Measurements from ENCODE around the gene TMEM187. TPM values are rescaled to one million over a fixed set of nuclear protein-coding genes. Genes with fewer than 3 reads are reported as not detected.

TMEM187 gene, protein sequence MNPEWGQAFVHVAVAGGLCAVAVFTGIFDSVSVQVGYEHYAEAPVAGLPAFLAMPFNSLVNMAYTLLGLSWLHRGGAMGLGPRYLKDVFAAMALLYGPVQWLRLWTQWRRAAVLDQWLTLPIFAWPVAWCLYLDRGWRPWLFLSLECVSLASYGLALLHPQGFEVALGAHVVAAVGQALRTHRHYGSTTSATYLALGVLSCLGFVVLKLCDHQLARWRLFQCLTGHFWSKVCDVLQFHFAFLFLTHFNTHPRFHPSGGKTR
- total RNA-seq (2022; extraction: Qiagen RNA extraction), result 4.0 to 6.5 TPM (median 4.7 TPM) in 5 replicates

DNA sequence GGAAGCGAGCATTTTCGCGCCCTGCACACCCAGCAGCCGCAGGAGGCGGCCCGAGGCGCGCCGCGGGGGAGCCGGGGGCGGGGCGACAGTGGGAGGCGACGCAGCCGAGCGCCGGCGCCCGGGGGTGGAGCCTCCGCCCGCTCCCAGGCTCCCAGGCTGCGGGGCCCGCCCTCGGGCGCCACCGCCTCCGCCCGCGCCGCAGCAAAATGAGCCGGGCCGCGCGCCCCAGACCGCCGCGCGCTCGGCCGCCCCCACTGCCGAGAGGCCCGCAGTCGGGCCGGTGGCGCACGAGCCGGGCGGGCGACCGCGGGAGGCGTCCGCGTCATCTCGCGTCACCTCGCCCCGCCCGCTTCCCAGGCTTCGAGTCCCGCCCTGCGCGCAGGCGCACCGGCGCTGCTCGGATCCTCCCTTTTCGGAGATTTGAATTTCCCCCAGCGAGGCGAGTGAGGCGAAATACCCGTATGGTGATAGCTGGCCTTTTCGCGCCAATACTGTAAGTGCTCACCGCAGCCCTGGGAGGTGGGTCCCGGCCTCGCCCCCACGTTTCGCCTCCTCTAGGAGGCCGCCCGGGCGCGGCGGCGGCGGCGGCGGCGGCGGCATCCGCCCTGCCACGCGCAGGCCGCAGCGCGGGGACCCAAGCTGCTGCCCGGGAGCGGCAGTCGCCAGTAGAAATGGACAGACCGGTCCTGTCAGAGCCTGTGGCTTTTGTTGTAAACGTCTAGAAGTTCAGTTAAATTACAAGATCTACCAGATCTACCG, at the start of gene TMEM187:
Gene TMEM187 (plus strand): TSS at position 387 of the 759 bp plus-strand sequence. CDS start 9,309 bp downstream, outside the sequence.

DNA sequence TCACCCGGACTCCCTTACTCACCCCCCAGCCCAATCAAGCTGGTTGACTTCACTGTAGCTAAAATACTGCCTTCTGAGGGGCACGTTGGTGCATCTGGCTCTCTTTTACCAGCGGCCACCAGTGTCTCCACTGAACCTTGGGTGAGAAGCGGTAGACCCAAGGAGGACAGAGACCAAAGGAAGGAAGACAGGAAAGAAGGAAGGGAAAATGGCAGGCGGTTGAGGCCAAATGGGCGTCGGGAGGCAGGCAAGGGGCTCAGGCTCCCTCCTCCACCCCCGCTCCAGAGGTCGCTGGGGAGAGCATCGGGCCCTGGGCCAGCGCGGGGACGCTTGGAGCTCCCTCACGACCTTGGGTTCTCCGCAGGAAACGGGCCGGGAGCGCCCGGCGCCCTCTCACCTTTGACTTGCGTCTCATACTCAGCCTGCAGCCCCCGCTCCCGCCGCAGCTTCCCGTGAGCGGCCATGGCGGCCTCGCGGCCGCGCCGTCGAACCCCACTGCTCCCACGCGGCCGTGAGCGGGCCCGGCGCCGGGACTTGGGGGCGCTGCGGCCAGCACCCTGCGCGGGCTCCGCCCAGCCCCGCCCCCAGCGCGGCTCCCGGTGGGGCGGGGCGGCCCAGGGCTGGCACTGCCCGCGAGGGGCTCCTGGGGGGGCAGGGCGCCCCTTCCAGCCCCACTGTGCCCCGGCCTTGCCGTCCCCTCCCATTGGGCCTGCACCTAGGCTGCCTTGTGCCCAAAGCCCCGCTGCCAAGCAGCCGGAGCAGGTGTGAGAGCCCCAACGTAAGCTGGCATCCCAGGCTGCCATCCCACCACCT, 46.6 kb upstream of the TMEM187 start, which contains the start of gene ARHGAP4:
Gene ARHGAP4 (minus strand): TSS at position 526 of the 813 bp plus-strand sequence. CDS start 62 bp downstream, at position 464.

DNA sequence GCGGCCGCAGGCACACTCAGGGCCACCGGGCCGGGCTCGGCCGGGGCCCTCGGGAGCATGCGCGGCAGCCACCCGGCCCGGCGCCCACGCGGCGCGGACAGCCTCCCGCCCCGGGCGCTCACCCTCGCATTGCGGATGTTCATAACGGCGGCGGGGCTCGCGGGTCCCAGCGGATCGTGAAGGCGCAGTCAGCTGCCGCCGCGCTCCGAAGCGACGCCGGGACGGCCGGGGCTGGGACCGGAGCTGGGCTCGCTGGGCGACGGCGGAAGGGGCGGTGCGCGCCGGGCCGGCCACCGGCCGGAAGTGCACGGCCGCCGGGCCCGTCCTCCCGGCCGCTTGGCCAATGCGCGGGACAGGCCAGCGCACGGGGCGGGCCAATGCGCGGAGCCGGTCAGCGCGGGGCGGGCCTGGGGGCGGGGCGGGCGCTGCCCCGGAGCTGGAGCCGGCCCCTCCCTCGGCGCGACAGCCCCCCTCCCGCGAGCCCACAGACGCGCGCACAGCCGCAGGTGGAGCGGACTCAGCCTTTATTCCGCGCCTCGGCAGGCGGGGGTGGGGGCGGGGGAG, 37.7 kb upstream of the TMEM187 start, which contains the start of gene NAA10:
Gene NAA10 (minus strand): TSS at position 276 of the 564 bp plus-strand sequence. CDS start 133 bp downstream, at position 143.

DNA sequence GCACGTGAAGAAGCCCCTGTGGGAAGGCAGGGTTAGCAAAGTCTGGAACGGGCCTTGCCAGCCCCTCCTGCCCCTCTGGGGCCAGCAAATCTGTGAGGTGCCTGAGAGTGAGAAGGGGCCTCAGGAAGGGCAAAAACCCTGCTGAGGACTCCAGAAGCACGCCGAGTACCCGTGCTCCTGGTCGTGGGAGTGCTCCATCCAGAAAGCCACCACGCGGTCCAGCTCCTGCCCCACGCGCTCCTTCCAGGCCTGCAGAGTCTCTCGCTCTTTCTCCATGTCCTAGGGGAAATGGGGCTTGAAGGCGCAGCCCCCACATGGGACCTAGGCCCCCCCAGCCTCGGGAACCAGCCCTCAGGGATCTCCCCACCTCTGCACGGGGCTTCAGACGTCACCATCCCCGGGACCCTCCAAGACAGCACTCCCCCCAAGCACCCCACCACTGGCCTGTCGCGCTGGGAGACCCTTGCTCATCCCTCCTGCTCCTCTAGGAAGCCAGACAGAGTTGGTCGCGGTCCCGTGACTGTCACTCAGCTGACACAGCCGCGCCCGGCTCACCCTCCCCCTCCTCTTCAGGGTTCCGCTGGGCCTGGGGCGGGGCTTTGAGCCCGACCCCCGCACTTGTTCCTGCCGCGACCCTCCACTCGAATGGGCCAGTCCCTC, 28.3 kb upstream of the TMEM187 start, which contains the start of gene RENBP:
Gene RENBP (minus strand): TSS at position 504 of the 660 bp plus-strand sequence. CDS start 33 bp downstream, at position 471.

DNA sequence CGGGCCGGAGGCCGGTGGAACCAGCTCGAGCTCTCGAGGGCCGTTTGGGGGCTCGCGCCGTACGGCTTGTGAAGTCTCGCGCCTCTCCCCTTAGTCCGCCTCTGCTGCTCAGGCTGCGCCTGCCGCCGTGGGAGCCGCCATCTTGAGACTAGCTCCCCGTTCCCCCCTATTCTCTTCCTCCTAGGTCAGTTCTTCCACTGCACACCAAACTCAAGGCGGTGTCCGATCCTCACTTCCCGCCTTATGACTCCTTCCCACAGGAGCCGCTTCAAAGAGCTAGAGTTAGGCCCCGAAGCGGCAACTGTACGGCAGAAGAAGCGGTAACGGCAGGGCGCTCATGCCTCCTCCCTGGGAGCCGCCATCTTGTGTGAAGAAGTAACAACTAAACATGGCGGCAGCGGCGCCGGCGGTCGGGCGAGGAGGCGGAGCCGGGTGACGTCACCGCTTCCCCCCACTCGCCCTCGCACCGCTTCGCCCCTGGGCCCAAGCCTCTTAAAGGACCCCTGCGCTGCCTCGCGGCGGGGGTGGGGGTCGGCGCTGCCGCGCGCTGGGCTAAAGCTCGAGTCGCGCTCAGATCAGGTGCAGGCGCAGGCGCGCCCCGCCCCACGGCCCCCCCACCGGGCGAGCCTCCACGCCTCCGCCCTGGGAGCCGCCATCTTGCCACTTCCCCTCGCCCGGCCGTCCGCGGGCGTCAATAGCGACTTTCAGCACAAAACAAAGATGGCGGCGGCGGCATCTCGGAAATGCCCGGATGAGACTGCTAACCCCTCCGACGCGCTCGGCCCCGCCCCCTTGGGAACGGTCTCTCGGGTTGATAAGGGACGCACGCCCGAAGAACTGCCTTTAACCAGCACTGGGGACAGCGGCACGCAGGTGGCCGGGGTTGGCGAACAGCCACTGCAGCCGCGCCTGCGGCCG, 845 bp upstream of the TMEM187 start, which contains the start of gene HCFC1:
Gene HCFC1 (minus strand): TSS at position 369 of the 918 bp plus-strand sequence. CDS start 978 bp downstream, outside the sequence.

DNA sequence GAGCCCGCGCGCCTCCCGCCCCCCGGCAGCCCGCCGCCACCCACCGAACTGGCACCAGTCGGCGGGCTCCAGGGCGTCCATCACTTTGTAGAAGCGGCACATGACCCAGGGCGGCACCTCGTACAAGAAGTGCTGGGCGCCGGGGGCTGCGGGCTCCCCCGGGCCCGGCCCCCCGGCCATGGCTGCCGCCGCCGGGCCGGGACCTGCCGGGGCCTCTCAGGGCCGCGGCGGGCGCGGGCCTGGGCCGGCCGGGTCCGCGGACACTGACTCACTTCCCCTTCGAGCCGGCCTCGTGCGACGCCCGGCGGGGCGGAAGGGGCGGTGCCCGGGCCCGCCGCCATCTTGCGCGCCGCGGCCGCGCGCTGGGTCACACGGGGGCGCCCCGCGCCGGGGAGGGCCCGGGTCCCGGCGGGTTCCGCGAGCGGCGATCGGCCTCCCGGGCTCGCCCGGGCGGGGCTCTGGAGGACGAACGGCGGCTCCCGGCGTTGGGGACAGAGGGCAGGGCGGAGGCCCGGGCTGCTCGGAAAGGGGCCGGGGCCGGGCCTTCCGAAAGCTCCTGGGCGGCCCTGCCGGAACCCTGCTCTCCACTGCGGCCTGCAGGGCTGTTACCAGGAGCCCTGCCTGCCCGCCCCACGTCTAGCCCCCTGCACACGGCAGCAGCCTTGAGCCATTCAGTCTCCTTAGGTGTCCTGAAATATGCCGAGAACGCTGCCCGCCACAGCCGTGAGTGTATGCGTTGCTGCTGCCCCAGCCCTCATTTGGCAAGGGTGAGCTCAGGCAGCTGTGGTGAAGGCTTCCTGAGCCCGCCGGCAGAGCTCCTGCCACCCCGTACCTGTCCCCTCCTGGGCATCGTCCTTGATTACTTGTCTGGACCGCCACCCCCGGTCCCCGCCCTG, 47.3 kb downstream of the TMEM187 start, which contains the start of gene IRAK1:
Gene IRAK1 (minus strand): TSS at position 270 of the 896 bp plus-strand sequence. CDS start 90 bp downstream, at position 180.

Other genes with a start within 250 kb of the TMEM187 start
- 339 to 415 TPM (median 357 TPM) in 5 replicates for gene BCAP31, start 248.4 kb upstream of the TMEM187 start, total RNA-seq (2022; extraction: Qiagen RNA extraction)
- 2.6 to 4.7 TPM (median 4.2 TPM) in 5 replicates for gene ABCD1, start 247.9 kb upstream of the TMEM187 start, total RNA-seq (2022; extraction: Qiagen RNA extraction)
- 1.8 to 4.1 TPM (median 3.0 TPM) in 5 replicates for gene PLXNB3, start 208.5 kb upstream of the TMEM187 start, total RNA-seq (2022; extraction: Qiagen RNA extraction)
- 0.03 to 0.06 TPM (median 0.05 TPM) in 5 replicates for gene SRPK3, start 191.7 kb upstream of the TMEM187 start, total RNA-seq (2022; extraction: Qiagen RNA extraction)
- 51.1 to 66.0 TPM (median 64.4 TPM) in 5 replicates for gene IDH3G, start 178.4 kb upstream of the TMEM187 start, total RNA-seq (2022; extraction: Qiagen RNA extraction)
- 328 to 374 TPM (median 349 TPM) in 5 replicates for gene SSR4, start 178.1 kb upstream of the TMEM187 start, total RNA-seq (2022; extraction: Qiagen RNA extraction)
- 2.9 to 4.0 TPM (median 3.4 TPM) in 5 replicates for gene PDZD4, start 142.2 kb upstream of the TMEM187 start, total RNA-seq (2022; extraction: Qiagen RNA extraction)
- gene L1CAM, start 86.6 kb upstream of the TMEM187 start, total RNA-seq (2022; extraction: Qiagen RNA extraction), result 18.1 to 23.9 TPM (median 20.8 TPM) in 5 replicates
- 0.05 TPM in 1 of 5 replicates, not detected in the others for gene AVPR2, start 68.1 kb upstream of the TMEM187 start, total RNA-seq (2022; extraction: Qiagen RNA extraction)
- gene ARHGAP4, start 46.5 kb upstream of the TMEM187 start, total RNA-seq (2022; extraction: Qiagen RNA extraction), result 0.82 to 2.5 TPM (median 2.0 TPM) in 5 replicates
- 200 to 245 TPM (median 214 TPM) in 5 replicates for gene NAA10, start 37.7 kb upstream of the TMEM187 start, total RNA-seq (2022; extraction: Qiagen RNA extraction)
- gene RENBP, start 28.1 kb upstream of the TMEM187 start, total RNA-seq (2022; extraction: Qiagen RNA extraction), result 0.09 to 0.20 TPM (median 0.09 TPM) in 3 of 5 replicates, not detected in the others
- gene HCFC1, start 936 bp upstream of the TMEM187 start, total RNA-seq (2022; extraction: Qiagen RNA extraction), result 26.9 to 48.8 TPM (median 47.9 TPM) in 5 replicates
- gene IRAK1, start 47.1 kb downstream of the TMEM187 start, total RNA-seq (2022; extraction: Qiagen RNA extraction), result 184 to 233 TPM (median 221 TPM) in 5 replicates
- 16.2 to 25.6 TPM (median 22.5 TPM) in 5 replicates for gene MECP2, start 125.0 kb downstream of the TMEM187 start, total RNA-seq (2022; extraction: Qiagen RNA extraction)
- not detected in 5 replicates for gene OPN1LW, start 171.5 kb downstream of the TMEM187 start, total RNA-seq (2022; extraction: Qiagen RNA extraction)
- not detected in 5 replicates for gene OPN1MW, start 209.8 kb downstream of the TMEM187 start, total RNA-seq (2022; extraction: Qiagen RNA extraction)
- gene OPN1MW2, start 247.0 kb downstream of the TMEM187 start, total RNA-seq (2022; extraction: Qiagen RNA extraction), result not detected in 5 replicates

All from A549 treated with dexamethasone at 1 μM for 4 hours (cell line).